ENCODE results near the gene ATPAF2.

DNA sequence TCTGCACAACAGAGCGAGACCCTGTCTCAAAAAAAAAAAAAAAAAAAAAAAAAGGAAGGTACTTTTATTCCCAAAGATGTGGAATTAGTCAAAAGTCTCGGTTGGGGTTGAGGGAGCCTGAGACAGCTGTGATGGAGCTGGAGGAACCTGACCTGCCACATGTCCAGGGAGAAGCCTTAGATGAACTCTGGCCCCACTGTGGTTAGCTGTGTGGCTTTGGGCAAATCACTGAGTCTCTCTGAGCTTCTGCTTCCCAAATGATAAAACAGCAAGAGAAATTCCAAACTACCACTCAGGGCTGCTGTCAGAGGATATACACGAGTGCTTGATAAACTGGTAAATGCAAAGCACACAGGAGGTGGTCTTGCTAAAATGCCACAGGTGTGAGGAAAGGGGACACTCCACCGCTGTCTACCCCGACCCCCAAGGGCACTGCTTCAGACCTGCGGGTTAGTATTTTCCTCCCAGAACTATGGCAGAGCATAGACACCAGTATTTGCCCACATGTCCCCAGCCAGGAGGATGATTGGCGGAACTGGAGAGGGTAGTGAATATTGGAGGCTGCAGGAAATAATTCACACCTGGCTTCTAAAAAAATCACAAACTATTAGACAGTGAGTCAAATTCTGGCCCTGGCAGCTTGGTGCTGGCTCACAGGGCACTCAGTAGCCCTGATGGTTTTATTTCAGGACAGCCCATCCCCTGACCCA is 51.6 kb downstream of the ATPAF2 start:
- TF ChIP-seq, protein P1, sequence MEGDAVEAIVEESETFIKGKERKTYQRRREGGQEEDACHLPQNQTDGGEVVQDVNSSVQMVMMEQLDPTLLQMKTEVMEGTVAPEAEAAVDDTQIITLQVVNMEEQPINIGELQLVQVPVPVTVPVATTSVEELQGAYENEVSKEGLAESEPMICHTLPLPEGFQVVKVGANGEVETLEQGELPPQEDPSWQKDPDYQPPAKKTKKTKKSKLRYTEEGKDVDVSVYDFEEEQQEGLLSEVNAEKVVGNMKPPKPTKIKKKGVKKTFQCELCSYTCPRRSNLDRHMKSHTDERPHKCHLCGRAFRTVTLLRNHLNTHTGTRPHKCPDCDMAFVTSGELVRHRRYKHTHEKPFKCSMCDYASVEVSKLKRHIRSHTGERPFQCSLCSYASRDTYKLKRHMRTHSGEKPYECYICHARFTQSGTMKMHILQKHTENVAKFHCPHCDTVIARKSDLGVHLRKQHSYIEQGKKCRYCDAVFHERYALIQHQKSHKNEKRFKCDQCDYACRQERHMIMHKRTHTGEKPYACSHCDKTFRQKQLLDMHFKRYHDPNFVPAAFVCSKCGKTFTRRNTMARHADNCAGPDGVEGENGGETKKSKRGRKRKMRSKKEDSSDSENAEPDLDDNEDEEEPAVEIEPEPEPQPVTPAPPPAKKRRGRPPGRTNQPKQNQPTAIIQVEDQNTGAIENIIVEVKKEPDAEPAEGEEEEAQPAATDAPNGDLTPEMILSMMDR (conservative IDR thresholded peaks at IDR 0.05; ENCODE audit: low read depth, low read length), result no peak
- no peak for TF ChIP-seq EZH2 (IDR thresholded peaks at IDR 0.05; ENCODE audit: low read length, unreplicated experiment)
- TF ChIP-seq EZH2phosphoT487 (IDR thresholded peaks at IDR 0.05; ENCODE audit: borderline replicate concordance, low read length), result no peak
